ENCODE measurements around the gene CPSF4L.
"Not testable (repeated sequence)": the region's sequence is repeated elsewhere in the genome, so short reads cannot be mapped to it uniquely, and the experiment has no call there.

The CPSF4L gene, protein sequence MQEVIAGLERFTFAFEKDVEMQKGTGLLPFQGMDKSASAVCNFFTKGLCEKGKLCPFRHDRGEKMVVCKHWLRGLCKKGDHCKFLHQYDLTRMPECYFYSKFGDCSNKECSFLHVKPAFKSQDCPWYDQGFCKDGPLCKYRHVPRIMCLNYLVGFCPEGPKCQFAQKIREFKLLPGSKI

GRCh38 chr17:73261617-73261951, at the start of gene CPSF4L:
Gene CPSF4L, minus strand, starts transcription at chr17:73261880. Its CDS starts 62 bp downstream, at chr17:73261818.
- no peak for DNase-seq

GRCh38 chr17:73311428-73311780, 49.7 kb upstream of the CPSF4L start:
- DNase-seq = no peak

GRCh38 chr17:73309727-73310596, 48.3 kb upstream of the CPSF4L start:
- no peak for DNase-seq

- not testable (repeated sequence) for DNase-seq
These were observed 47.3 kb upstream of the CPSF4L start for GRCh38 chr17:73308959-73309358.

DNA sequence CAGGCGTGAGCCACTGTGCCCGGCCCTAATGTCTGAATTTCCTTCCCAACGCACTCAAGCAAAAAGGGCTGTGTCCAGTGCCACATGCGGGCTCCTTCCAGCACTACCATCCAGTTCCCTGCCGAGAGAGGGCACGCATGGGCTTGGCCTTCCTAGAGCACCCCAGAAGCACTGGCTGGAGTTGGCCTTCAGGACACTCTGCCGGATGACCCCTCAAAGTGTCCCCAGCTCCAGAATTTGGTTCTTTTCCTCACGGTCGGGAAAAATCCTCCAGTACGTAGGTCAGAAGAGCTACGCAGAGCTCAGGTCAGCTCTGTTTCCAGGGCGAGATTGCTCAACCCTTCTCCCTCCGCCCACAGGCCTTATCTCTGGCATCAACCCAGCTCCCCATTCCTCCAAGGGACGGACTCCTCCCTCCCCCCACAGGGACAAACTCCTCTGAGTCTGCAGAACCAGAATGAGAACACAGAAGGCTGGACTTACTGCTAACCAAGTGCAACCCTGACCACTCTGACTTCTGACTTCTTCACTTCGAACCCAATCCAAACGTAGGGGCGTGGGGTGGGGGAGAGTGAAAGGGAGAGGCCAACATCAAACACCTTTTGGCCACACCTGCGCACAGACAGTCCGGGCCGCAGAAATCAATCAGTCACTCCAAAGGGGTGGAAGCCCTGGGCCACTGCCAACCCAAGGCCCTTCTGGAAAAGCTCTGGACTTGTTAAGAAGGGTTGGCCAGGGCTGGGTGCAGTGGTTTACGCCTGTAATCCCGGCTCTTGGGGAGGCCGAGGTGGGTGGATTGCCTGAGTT, 46.5 kb upstream of the CPSF4L start:
- no peak for DNase-seq

DNA sequence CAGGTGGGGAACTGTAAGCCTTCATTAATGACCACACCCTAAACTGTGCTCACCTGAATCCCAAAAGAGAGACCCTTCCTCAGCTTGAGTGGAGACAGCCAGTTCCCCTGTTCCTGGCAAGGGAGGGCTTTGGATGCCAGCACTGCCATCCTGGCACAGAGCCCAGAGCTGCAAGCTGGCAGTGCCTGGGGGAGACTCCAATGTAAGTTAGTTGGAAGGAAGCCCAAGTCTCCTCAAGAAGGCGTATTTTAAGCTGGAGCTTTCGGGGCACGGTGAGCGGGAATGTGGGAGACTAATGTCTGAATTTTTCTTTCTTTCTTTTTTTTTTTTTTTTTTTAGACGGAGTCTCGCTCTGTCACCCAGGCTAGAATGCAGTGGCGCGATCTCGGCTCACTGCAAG, 45.5 kb upstream of the CPSF4L start:
- no peak for DNase-seq

DNA sequence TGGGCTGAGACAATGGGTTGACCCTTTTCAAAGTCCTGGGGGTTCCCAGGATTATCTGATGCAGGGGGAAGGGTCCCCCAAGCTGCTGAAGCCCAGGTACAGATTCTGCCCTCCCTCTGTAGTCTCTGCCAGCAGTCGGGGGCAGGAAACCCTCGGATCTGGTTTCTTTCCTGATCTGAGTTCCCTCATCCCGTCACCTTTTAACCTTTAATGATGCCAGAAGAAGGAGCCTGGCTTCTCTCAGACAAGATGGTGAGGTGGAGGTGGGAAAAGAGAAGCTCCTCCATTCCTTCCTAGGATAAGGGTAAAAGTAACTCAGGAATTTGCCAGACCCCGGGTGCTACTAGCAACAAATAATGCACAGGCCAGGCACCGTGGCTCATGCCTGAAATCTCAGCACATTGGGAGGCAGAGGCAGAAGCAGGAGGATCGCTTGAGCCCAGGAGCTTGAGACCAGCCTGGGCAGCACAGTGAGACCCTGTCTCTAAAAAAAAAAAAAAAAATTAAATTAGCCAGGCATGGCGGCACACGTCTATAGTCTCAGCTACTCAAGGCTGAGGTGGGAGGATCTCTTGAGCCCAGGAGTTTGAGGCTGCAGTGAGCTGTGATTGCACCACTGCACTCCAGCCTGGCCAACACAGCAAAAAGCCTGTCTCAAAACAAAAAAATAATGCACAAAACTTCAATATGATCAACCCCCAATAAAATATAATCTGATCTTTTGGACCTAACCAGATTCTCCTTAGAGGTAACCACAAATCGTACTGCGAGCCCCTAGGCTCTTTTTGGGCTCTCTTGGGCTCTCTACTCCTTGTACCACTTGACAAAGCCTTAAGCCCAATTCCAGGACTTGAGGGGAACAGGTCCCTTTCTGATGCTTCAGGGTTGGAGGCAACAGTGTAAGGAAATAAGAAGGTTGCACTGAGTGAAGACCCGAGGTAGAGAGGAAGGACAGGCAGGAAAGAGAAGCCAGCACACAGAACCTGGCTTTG, 44.5 kb upstream of the CPSF4L start:
- DNase-seq = no peak

DNA sequence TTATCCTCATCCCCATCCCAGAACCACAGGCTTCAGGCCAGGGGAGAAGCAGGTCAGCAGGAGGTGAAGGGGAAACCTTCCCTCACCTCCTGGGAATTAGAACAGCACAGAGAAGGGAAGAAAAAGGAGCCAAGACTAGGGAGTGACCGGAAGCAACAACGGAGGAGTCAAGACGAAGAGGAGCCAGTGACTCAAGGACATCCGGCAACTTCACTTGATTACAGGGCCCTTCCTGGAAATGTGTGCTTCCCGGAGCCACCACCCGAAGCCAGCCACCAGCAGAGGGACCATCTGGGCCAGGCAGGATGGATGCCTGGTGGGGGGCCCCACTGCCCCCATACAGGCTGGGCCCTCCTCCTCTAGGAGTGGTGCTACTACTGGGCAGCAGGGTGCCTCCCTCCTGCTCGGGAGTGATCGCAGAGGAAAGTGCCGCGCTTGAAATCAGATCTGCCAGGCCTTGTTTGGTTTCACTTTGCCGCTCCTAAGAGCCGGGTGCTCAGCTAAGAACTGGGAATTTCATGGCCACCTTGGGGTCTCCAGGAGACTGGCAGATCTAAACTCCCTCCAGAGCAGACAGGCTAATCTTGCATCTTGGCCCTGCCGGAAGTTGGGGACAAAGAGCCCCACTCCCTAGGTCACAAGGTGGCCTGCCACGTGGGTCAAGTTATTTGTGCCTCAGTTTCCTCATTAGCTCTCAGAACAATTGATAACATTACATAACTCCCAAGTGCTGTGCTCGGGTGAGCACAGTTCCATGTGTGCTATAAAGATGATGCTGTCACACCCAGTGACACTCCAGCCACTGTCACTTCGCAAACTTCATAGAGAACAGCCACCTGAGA, 43.5 kb upstream of the CPSF4L start:
- peak; percentile 35 for DNase-seq

GRCh38 chr17:73304438-73304837, 42.8 kb upstream of the CPSF4L start:
- no peak for DNase-seq

GRCh38 chr17:73302189-73302588, 40.5 kb upstream of the CPSF4L start:
- no peak for DNase-seq

- DNase-seq = no peak
These were observed 39.7 kb upstream of the CPSF4L start for GRCh38 chr17:73301369-73301768.

GRCh38 chr17:73300392-73300791, 38.7 kb upstream of the CPSF4L start:
- no peak for DNase-seq

DNA sequence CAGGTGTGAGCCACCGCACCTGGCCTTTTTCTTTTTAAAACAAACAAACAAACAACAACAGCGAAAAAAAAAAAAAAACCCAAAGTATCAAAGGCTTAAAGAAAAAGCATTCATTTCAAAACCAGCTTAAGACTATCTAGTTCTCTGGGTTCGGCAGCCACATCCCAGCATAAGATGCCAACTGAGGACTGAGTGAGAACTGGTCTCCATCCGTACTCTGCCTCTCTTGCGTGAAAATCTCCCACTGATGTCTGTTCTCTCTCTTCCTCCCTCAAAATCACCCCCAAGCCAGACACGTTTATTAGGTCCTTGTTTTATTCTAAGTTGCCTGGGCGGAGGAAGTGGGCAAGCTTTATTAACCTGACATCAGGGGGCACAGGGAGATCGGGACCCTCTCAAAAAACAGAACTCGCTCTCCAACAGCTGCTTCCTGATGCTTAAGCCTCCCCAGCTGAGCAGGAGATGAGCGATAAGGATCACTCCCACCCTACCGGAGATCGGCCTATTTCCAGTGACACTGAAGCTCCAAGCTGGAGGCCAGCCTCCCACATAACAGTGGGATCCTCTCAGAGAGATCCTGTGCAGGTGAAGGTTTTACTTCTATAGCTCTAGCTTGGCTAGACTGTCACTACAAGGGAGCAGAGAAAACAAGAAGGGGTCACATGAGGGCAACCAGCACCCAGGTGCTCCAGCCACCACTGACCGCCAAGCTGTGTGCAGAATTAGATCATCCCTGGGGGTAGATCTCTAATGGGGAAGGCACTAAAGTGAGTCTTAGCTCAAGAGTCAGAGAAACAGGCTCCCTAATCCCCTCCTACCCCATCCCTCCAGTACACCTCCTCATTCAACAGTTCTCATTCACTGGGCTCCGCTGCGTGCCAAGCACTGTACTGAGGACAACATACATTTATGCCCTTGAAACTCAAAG, 36.5 kb upstream of the CPSF4L start:
- DNase-seq = no peak

GRCh38 chr17:73293480-73293911, 31.8 kb upstream of the CPSF4L start:
- no peak for DNase-seq

DNA sequence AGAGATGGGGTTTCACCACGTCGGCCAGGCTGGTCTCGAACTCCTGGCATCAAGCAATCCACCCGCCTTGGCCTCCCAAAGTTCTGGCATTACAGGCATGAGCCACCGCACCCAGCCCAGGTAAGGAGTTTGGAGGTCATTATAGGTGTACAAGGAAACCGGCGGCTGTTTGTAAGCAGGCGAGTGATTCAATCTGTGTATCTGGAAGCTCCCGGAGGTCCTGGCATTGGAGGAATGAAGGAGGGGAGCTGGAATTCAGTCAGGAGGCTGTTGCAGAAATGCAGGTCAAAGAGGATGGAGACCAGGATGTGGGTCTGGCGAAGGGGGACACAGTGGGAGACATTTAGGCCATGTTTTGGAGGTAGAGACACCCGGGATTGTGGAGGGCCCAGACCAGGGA, 31.4 kb upstream of the CPSF4L start:
- DNase-seq = no peak

GRCh38 chr17:73292031-73292531, 30.4 kb upstream of the CPSF4L start:
- no peak for DNase-seq

- DNase-seq = no peak
These were observed 29.7 kb upstream of the CPSF4L start for GRCh38 chr17:73291260-73291801.

DNA sequence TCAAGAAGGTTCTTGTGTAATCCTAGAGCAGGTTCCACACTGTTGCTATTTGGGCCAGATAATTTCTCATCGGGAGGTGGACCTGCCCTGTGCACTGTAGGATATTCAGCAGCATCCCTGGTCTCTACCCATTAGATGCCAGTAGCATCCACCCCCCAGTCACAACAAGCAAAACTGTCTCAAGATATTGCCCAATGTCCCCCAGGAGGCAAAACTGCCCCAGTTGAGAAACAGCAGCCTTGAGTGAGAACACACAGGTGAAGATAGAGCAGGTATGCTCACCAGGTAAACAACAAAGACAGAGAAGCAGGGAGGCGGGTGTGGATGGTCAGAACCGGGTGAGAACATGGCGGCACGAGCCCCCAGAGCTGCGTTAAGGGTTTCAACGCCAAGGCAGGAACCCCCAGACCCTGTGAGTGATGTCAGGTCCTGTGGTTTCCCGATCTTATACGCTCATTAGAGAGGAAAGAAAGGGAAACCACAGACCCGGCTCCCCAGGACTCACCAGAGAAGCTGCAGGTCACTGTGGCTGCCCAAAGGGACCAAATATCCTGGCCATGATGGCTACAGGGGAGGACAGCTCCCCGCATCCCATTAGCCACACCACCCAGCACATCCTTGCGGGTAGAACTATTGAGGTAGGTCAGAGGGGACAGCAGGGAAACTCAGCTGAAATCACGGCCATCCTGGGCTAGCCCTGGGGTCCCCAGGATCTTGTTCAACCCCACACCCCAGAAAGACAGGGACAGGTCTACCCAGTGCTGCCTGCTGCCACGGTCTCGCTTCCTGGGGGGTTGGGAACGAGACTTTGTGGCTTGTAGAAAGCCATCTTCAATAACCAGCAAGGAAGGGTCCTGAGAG, 28.9 kb upstream of the CPSF4L start:
- DNase-seq = no peak
